ENCODE measurements around the gene GSTO1.

Gene GSTO1

DNA sequence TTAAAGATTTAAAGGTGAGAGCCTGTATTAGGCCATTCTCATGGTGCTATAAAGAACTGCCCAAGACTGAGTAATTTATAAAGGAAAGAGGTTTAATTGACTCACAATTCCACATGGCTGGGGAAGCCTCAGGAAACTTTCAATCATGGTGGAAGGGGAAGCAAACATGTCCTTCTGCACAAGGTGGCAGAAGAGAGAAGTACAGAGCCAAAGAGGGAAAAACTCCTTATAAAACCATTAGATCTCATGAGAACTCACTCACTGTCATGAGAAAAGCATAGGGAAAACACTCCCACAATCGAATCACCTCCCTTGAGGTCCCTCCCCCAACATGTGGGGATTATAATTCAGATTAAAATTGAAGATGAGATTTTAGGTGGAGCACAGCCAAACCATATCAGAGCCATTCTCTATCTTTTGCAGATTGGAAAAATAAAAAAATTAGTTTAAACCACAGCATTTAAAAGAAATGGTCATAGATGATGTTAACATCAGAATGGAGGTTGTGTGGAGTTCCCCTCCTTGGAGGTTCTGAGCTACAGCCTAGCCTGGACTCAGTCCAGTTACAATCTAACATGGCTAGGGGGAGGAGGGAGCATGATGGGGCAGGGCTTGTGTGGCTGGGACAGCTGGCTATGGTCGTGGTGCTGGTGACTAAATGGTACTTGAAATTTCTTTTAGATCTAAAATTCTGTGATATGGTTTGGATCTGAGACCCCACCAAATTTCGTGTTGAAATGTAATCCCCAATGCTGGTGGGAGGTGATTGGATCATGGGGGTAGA lies 47.4 kb downstream of the GSTO1 start:
- Mint-ChIP-seq H3K4me3 (no peak overlapping the region), H3K27ac (peak overlapping the region; percentile 55), H3K36me3 (peaks cover 9% of the 10 kb centered on the region), H3K9me3 (no peaks in the 10 kb centered on the region), H3K4me1 (peaks cover 53% of the 10 kb centered on the region)
- ATAC-seq (no peak), DNase-seq (ENCODE audit: low spot score in 2 of 2) (no peak)

DNA sequence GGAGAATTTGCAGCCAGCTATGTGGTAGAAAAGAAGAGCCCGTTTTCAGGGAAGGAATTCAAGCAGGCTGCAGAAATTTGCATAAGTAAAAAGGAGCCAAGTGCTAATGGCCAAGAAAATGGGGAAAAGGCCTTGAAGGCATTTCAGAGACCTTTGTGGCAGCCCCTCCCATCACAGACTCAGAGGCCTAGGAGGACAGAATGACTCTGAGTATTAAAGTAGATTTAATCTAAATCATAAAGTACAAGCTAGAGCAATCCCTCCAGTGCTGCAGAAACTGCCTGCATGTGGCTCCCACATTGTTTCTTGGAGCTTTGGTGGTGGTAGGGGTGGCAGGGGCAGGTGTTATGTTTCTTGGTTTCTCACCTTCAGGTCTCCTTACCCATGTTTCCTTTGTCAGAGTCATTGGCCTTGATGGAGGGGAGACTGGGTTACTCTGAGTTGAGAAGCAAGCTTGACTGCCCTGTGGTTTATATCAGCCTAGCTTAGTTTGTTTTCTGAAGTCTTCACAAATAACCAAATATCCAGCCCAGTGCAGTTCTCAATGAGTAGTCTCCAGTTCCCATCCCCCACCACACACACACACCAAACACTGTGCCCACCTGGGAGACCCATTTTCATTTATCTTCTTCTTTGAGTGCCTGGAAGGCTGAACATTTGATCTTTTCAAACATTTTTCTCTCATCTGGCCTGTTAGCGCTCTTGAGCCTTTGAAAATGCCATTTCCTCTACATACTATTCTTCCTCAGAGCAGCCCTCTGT lies 49.1 kb downstream of the GSTO1 start:
- H3K27ac Mint-ChIP-seq, result no peak overlapping the region
- no peak for DNase-seq (ENCODE audit: low spot score in 2 of 2)

DNA sequence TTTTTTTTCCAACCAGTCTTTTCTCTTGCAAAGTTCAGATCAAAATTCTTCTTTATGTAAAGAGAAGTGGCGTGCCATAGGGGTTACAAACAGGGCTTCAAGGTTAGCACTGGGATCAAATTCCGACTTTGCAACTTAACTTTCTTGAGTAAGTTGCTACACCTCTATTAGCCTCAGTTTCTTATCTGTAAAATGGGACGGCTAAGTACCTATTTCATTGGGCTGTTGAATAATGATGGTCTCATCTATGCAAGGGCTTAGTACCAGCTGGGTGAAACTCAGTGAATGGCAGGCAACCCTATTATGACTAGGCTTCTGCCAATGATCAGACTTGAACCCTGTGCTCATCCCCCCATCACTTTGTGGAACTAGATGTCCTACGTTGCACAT lies 49.7 kb downstream of the GSTO1 start:
- no peak for ATAC-seq
- no peak overlapping the region for H3K27ac Mint-ChIP-seq
- no peaks in the 10 kb centered on the region for H3K9me3 Mint-ChIP-seq
- H3K4me1 Mint-ChIP-seq, result peaks cover 76% of the 10 kb centered on the region
- no peak overlapping the region for H3K4me3 Mint-ChIP-seq
- no peak for DNase-seq (ENCODE audit: low spot score in 2 of 2)
- peaks cover 14% of the 10 kb centered on the region for H3K36me3 Mint-ChIP-seq

More for the DNA sequence above, 49.1 kb downstream of the GSTO1 start:
- H3K4me1 Mint-ChIP-seq, result peaks cover 70% of the 10 kb centered on the region
- no peak overlapping the region for H3K4me3 Mint-ChIP-seq
- H3K9me3 Mint-ChIP-seq, result no peaks in the 10 kb centered on the region
- H3K36me3 Mint-ChIP-seq, result peaks cover 9% of the 10 kb centered on the region
- peak; percentile 42 for ATAC-seq

DNA sequence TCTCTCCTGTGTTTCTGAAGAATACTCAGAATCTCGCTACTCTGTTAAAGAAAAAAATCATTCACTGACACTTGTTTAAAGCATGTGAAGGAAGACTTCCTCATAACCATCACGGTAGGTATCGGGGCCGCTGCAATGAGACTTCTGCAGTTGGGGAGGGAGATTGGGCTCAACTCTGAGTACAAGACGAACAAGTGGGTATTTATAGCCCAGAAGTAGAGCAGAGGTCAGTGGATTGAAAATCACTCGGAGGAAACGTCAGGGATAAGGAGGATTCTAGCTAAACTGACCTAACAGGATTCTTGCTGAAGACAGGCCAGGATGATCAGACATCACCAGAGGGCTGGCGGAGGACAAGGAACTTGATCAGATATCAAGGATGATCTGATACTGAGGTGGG lies 50.2 kb downstream of the GSTO1 start:
- Mint-ChIP-seq H3K4me3 (no peak overlapping the region), H3K27ac (no peak overlapping the region), H3K9me3 (no peaks in the 10 kb centered on the region), H3K4me1 (peaks cover 79% of the 10 kb centered on the region), H3K36me3 (peaks cover 19% of the 10 kb centered on the region)
- ATAC-seq (no peak), DNase-seq (ENCODE audit: low spot score in 2 of 2) (no peak)

DNA sequence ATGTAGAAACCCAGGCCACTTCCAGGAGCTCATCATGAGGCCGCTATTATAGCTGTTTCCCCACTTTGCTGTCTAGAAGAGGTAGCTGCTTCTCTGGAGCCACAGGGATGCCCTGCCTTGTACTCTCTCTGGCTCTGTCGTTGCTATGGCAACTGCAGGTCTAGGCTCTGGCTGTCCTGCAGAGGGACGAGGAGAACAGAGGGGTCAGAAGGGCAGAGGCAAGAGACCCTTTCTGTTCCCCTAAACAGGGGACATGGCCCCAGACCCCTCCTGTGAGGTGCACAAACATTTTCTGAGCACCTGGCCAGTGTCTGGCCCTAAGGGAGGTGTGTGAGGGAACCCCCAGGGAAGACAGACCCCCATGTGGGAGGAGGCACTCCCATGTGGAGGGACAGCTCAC lies 52.2 kb downstream of the GSTO1 start:
- H3K27ac Mint-ChIP-seq, result no peak overlapping the region
- no peak for DNase-seq (ENCODE audit: low spot score in 2 of 2)
- peaks cover 26% of the 10 kb centered on the region for H3K36me3 Mint-ChIP-seq
- H3K4me3 Mint-ChIP-seq, result no peak overlapping the region
- no peaks in the 10 kb centered on the region for H3K9me3 Mint-ChIP-seq
- ATAC-seq, result no peak
- H3K4me1 Mint-ChIP-seq, result peaks cover 74% of the 10 kb centered on the region

DNA sequence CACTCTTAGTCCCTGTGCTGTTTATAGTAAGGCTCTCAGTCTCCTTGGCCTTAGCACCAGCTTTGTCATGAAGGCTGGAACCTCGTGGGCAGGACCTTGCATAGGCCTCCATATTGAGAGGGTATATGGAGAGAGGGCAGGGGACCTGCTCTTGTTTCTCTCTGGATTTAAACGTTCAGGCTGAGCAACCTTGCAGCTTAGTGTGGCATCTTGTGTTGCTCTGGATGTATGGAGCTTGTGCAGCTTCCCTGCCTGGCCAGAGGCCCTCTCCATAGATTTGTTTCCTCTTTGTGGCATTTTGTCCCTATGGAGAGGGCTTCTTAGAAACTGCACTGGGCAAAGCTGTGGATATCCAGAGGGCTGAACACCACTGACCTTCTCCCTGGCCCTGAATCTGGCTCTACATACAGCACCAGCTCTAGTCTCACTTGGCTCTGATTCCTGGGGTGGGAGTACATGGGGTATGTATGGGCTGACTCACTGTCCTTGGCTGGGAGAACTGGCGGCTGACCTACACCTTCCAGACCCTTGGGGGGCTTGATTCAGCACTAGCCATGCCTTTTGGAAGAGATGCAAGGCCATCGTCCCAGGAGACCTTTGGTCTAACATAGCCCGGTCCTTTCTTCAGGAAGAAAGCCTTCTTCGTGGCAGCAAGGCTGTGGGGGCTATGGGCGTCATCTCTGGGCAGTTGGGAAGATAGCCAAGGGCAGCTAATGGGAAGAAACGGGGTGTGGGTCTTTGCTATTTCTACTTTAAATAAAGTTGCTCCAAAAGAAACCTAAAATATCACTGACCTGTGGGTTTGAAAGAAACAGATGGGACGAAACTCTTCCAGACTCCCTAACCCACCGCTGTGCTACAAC lies 53.1 kb downstream of the GSTO1 start:
- no peak for DNase-seq (ENCODE audit: low spot score in 2 of 2)
- H3K4me3 Mint-ChIP-seq, result peak overlapping the region; percentile 22

DNA sequence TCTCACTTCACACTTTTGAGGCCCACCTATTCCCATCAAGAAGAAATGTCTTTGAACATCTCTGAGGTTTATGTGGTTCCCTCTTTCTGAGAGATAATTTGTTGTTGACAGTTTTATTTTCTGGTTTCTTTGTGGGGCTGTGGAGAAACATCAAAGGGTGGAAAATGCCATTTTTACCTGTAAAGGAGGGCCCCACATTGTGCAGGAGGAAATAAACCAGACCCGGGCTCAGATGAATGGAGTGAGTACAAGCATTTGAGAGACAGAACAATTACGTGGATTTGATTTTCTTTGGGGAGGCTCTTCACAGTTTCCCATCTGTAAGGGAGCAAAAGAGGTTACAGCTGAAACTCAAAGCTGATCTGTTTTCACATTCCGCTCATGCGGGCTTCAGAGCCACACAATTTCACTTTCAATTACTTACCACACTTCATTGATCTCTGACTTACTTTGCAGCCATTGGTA lies 53.8 kb downstream of the GSTO1 start:
- H3K4me1 Mint-ChIP-seq, result peaks cover 67% of the 10 kb centered on the region
- H3K36me3 Mint-ChIP-seq, result peaks cover 42% of the 10 kb centered on the region
- H3K27ac Mint-ChIP-seq, result peak overlapping the region; percentile 35
- no peak for DNase-seq (ENCODE audit: low spot score in 2 of 2)
- peak overlapping the region; percentile 22 for H3K4me3 Mint-ChIP-seq
- peak; percentile 63 for ATAC-seq
- H3K9me3 Mint-ChIP-seq, result no peaks in the 10 kb centered on the region

More for the DNA sequence above, 53.1 kb downstream of the GSTO1 start:
- Mint-ChIP-seq H3K36me3 (peaks cover 35% of the 10 kb centered on the region), H3K4me1 (peaks cover 73% of the 10 kb centered on the region), H3K27ac (peak overlapping the region; percentile 35), H3K9me3 (no peaks in the 10 kb centered on the region)
- ATAC-seq, result no peak

DNA sequence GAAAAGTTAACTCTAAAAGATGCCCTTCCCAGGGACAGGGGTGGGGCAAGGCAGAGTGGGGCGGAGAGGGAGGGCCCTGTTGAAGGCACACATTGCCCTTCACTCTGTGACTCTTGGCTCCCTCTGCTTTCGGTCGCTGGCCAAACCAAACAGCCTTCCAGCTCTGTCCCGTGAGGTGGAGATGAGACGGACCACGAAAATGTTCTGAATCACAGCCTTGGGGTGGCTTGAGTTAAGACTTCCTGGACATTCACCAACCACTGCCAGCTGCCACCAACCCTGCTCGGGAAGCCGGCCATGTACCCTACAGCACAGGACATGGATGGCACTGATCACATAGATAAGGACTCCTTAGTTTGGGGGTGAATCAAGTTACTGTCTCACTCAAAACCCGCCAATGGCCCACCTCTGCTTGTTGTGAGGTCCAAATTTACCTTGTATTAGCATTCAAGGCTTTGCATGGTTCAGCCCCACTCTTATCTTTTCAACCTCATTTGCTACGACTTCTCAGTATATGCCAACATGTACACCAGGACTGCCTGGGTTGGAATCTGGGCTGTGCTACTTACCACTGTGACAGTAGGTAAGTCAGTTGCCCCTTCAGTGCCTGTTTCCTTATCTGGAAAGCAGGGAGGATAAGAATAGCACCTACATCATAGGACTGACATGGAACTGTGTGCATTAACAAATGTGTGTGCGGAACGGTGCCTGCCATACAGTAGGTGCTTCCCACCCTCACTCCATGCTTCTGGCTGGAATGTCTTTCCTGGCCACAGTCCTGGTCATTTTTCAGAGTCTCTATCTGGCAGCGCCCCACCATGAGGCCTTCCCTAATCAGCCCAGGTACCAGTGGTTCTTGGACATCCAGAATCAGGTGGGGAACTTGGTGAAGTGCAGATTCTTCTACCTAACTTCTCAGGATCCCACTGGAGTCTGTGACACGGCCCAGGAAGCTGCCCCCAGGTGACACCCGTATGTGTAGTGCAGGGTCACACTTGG lies 55.6 kb downstream of the GSTO1 start:
- H3K4me1 Mint-ChIP-seq, result peaks cover 51% of the 10 kb centered on the region
- H3K4me3 Mint-ChIP-seq, result no peak overlapping the region
- H3K27ac Mint-ChIP-seq, result no peak overlapping the region
- peaks cover 57% of the 10 kb centered on the region for H3K36me3 Mint-ChIP-seq
- H3K9me3 Mint-ChIP-seq, result no peaks in the 10 kb centered on the region
- DNase-seq (ENCODE audit: low spot score in 2 of 2), result no peak
- ATAC-seq, result no peak

DNA sequence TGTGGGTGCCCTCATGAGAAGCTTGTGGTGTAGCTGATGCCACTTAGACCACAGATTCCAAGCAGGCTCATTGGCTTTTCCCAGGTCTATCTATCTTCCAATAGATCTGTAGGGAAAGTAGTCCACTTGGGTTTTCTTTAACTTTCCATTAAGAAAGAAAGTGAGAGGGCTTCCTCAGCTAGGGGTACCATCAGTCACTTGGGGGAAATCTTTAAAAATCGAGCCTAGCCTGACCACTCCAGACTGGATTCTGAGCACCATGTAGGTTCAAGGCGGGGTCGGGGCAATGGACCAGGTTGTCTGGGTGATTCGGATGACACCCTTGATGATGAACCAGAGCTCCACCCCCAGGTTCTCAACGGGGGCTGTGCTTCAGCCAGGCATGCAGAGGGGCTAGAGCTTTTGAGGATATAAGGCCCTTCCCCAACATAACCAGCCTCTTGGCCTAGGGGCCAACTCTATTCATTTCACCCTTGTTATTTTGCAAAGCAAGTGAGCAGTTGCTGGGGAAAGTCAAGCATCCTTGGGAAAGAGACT lies 56.6 kb downstream of the GSTO1 start:
- DNase-seq (ENCODE audit: low spot score in 2 of 2) (no peak), ATAC-seq (no peak)
- Mint-ChIP-seq H3K27ac (peak overlapping the region; percentile 32), H3K36me3 (peaks cover 57% of the 10 kb centered on the region), H3K4me3 (no peak overlapping the region), H3K4me1 (peaks cover 43% of the 10 kb centered on the region), H3K9me3 (no peaks in the 10 kb centered on the region)

DNA sequence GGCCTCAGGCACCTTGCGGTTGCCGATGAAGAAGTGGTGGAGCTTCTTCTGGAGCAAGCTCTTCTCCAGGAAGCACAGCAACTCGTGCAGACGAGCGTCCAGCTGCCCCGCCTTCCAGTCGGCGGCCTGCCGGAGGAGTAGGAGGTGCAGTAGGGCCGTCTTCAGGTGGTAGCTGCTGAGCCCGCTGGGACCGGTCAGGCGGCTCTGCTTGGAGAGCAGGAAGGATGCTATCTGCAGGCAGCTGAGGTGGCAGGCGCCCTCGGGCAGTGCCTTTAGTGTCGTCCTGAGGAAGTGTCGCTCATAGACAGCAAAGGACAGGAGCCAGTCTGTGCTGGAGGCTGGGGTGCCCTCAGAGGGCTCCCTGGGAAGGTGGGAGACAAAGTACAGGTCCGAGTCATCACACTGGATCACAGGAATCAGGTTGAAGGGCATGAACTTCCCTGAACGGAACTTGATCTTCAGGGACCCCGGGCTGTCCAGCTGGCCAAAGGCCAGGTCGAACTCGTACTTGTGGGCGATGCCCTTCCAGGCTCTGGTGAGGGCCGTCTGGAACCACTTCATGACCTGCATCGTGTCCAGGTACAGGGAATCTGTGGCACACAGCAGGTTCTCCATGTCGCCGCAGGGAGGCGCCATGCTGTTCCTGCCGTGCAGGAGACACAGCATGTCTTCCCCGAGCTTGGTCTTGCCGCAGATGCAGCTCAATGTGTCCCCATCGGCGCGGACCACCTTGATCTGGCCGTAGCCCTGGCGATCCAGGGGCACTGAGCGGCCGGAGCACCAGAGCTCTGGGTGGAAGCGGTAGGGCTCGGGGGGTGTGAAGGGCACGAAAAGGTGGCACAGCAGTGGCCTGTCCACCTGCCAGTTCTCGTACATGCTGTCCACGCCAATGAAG lies 60.1 kb downstream of the GSTO1 start:
- ATAC-seq, result no peak
- Mint-ChIP-seq H3K4me1 (peaks cover 37% of the 10 kb centered on the region), H3K27ac (no peak overlapping the region), H3K36me3 (peaks cover 62% of the 10 kb centered on the region), H3K4me3 (no peak overlapping the region), H3K9me3 (no peaks in the 10 kb centered on the region)
- DNase-seq (ENCODE audit: low spot score in 2 of 2), result no peak

DNA sequence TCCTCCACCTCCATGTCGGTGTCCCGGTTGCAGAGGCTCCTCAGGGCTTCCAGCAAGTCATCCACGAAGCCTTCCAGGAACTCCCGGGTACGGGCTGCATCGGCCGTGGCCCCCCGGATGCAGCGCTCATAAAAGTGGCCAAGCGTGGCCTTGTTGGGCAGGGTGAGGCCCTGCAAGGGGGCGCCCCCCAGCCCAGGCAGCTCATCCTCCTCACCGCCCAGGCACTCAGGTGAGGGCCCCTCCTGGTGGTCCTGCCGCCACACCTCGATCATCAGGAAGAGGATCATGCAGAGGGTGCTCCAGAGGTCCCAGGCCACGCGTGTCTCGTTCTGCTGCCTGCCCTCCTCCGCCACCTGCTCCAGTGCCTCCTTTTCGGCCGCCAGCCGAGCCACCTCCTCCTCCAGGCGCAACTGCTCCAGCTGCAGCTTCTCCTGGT lies 60.8 kb downstream of the GSTO1 start:
- H3K36me3 Mint-ChIP-seq, result peaks cover 57% of the 10 kb centered on the region
- no peak overlapping the region for H3K27ac Mint-ChIP-seq
- DNase-seq (ENCODE audit: low spot score in 2 of 2) (no peak), ATAC-seq (no peak)
- H3K4me1 Mint-ChIP-seq, result peaks cover 37% of the 10 kb centered on the region
- H3K4me3 Mint-ChIP-seq, result no peak overlapping the region
- H3K9me3 Mint-ChIP-seq, result no peaks in the 10 kb centered on the region

DNA sequence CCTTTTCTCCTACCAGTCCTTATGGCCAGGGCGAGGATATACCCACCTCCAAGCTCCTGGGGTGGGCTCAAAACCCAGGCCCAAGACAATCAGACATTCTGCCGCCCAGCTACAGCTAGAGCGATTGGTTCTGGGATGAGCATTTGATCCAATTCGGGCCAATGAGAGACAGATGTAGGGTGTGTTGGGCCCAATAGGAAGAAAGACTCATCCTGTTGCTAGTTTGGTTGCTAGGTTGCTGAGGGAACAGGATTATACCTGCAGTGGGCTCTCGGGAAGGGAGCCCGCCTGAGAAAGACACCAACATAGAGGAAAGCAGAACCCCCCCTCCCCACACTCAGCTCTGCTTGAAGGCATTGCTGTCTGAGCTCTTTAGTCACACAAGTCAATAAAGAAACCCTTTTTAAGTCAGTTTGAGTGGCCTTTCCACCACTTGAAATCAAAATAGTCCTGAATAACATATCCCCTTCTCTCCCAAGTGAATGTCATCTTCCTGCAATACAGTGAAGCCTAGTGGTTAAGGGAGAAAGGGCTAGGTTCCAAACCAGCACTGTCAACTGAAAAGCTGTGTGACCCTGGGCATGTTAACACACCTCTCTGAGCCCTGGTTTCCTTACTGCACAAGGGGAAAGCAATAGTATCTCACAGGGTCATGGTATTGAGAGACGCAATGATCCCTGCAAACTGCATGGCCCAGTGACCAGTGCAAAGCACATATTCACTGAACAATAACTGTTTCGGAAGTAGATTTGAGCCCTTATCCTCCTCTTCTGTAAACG lies 61.8 kb downstream of the GSTO1 start:
- Mint-ChIP-seq H3K4me1 (peaks cover 45% of the 10 kb centered on the region), H3K36me3 (peaks cover 58% of the 10 kb centered on the region), H3K27ac (peak overlapping the region; percentile 70), H3K4me3 (no peak overlapping the region), H3K9me3 (no peaks in the 10 kb centered on the region)
- ATAC-seq (no peak), DNase-seq (ENCODE audit: low spot score in 2 of 2) (no peak)
